ENCODE measurements around the gene ZGRF1. TPM values are rescaled to one million over a fixed set of nuclear protein-coding genes. Genes with fewer than 3 reads are reported as not detected.

ZGRF1 gene
- total and polyA plus RNA-seq, 2 experiments from 2014 or later = 3.1 to 5.3 TPM

DNA sequence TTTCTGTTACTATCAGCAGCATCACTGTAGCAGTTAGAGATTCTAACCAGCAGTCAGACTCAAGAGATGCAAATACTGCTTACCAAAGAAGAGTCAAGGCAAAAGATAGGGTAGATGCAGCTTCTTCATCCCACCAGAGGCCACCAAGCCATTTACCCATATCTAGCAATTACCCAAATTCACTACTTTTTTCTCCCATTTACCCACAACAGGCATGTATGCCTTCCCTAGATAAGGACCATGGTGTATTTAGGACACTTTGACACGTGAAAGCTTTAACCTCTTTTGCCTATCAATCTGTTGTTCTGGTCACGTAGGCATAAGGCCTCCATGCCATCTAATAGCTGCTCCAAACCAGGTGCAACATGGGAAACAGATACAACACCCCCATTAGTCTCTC is 5.8 kb upstream of the ZGRF1 start:
- 74 to 82% methylated on average over 2 of the region's 2 CpGs for WGBS, 2 experiments (ENCODE audit: low coverage in 1 of 2, low lambda C conversion rate in 2 of 2, missing lambda C conversion rate in 2 of 2)
- H2AFZ ChIP-seq = no peak overlapping the region
- no peaks in the 10 kb centered on the region for H4K20me1 ChIP-seq (ENCODE audit: insufficient read depth)
- no peaks in the 10 kb centered on the region for H3K9me3 ChIP-seq (ENCODE audit: low read depth)
- peaks cover 60% of the 10 kb centered on the region for H3K79me2 ChIP-seq (ENCODE audit: insufficient read depth)
- H3K9ac ChIP-seq = no peak overlapping the region
- no peaks in the 10 kb centered on the region for H3K9me2 ChIP-seq (ENCODE audit: insufficient read depth)
- 0 out of 2 replicates have a peak, but pooled peaks cover 2% of the 10 kb centered on the region for H3F3A ChIP-seq (ENCODE audit: insufficient read depth)
- H3K36me3 ChIP-seq (ENCODE audit: low read depth) = peaks cover 22% of the 10 kb centered on the region
- no peaks in the 10 kb centered on the region for H3K27me3 ChIP-seq (replicated peaks; ENCODE audit: insufficient read depth)
- in situ Hi-C loops (cut with MboI) = loop anchor here (10.0 kb wide), 1 partner anchor 292 kb away; no protein-coding TSS in a partner anchor
- H3K27ac ChIP-seq = no peak overlapping the region
- DNase-seq = no peak
- H3K4me2 ChIP-seq (ENCODE audit: unreplicated experiment) = no peak overlapping the region
- peaks cover 10% of the 10 kb centered on the region; the same call in 1 of the 2 replicates for H3K4me1 ChIP-seq (ENCODE audit: insufficient read depth)
- TF ChIP-seq EZH2phosphoT487 (IDR thresholded peaks at IDR 0.05; ENCODE audit: insufficient read depth, low read depth) = no peak
- TF ChIP-seq EZH2 (IDR thresholded peaks at IDR 0.05; ENCODE audit: insufficient read depth, poor library complexity, severe bottlenecking) = no peak
- H3K4me3 ChIP-seq = no peak overlapping the region

DNA sequence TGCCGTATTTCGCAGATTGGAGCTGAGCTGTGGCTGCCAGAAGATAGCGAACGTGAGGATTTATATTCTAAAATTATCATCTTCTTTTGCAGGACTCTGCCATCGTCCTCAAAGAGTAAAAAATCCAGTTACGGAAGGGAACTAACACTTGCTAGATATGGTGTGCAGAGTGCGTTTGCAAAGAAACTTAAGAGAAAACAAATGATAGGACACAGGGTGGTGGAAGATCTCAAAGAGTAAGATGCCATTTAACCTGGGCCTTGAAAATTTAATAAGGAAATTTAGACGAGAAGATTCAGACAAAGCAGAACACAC is 800 bp upstream of the ZGRF1 start:
- Histone ChIP-seq H3F3A (ENCODE audit: insufficient read depth) (0 out of 2 replicates have a peak, but pooled peaks cover 4% of the 10 kb centered on the region), H3K36me3 (ENCODE audit: low read depth) (no peaks in the 10 kb centered on the region), H3K9ac (peak overlapping the region; percentile 94), H2AFZ (peak overlapping the region; percentile 92), H3K27ac (peak overlapping the region; percentile 93), H3K27me3 (replicated peaks; ENCODE audit: insufficient read depth) (no peaks in the 10 kb centered on the region), H3K9me2 (ENCODE audit: insufficient read depth) (no peaks in the 10 kb centered on the region), H3K4me2 (ENCODE audit: unreplicated experiment) (peak overlapping the region; percentile 79), H3K79me2 (ENCODE audit: insufficient read depth) (peaks cover 71% of the 10 kb centered on the region), H3K4me3 (peak overlapping the region; percentile 97), H3K4me1 (ENCODE audit: insufficient read depth) (peaks cover 17% of the 10 kb centered on the region), H3K9me3 (ENCODE audit: low read depth) (no peaks in the 10 kb centered on the region), H4K20me1 (ENCODE audit: insufficient read depth) (no peaks in the 10 kb centered on the region)
- in situ Hi-C loops (cut with MboI) = loop anchor here (10.0 kb wide), 1 partner anchor 117 kb away; no protein-coding TSS in a partner anchor
- 1% methylated on average over 8 of the region's 8 CpGs for WGBS, 2 experiments (ENCODE audit: low coverage in 1 of 2, low lambda C conversion rate in 2 of 2, missing lambda C conversion rate in 2 of 2)
- DNase-seq = no peak
- TF ChIP-seq EZH2 (IDR thresholded peaks at IDR 0.05; ENCODE audit: insufficient read depth, poor library complexity, severe bottlenecking) = no peak
- no peak for TF ChIP-seq EZH2phosphoT487 (IDR thresholded peaks at IDR 0.05; ENCODE audit: insufficient read depth, low read depth)

GRCh38 chr4:112633477-112634235 is 3.1 kb downstream of the ZGRF1 start:
- peak overlapping the region; percentile 62 for H3K9ac ChIP-seq
- peaks cover 33% of the 10 kb centered on the region for H3K79me2 ChIP-seq (ENCODE audit: insufficient read depth)
- H3K4me3 ChIP-seq = peak overlapping the region; percentile 54
- no peaks in the 10 kb centered on the region for H3K36me3 ChIP-seq (ENCODE audit: low read depth)
- in situ Hi-C loops (cut with MboI) = loop anchor here (10.0 kb wide), 1 partner anchor 121 kb away; no protein-coding TSS in a partner anchor
- H3K27me3 ChIP-seq (replicated peaks; ENCODE audit: insufficient read depth) = no peaks in the 10 kb centered on the region
- 27 to 30% methylated on average over 4 of the region's 4 CpGs for WGBS, 2 experiments (ENCODE audit: low coverage in 1 of 2, low lambda C conversion rate in 2 of 2, missing lambda C conversion rate in 2 of 2)
- 0 out of 2 replicates have a peak, but pooled peaks cover 4% of the 10 kb centered on the region for H3F3A ChIP-seq (ENCODE audit: insufficient read depth)
- peak; percentile 72 for DNase-seq
- H3K9me3 ChIP-seq (ENCODE audit: low read depth) = no peaks in the 10 kb centered on the region
- H2AFZ ChIP-seq = peak overlapping the region; percentile 92
- H3K27ac ChIP-seq = peak overlapping the region; percentile 38
- no peaks in the 10 kb centered on the region for H3K9me2 ChIP-seq (ENCODE audit: insufficient read depth)
- peak overlapping the region; percentile 69 for H3K4me2 ChIP-seq (ENCODE audit: unreplicated experiment)
- TF ChIP-seq EZH2phosphoT487 (IDR thresholded peaks at IDR 0.05; ENCODE audit: insufficient read depth, low read depth) (no peak), EZH2 (IDR thresholded peaks at IDR 0.05; ENCODE audit: insufficient read depth, poor library complexity, severe bottlenecking) (no peak)
- peaks cover 15% of the 10 kb centered on the region for H3K4me1 ChIP-seq (ENCODE audit: insufficient read depth)
- H4K20me1 ChIP-seq (ENCODE audit: insufficient read depth) = no peaks in the 10 kb centered on the region

- H3K27me3 ChIP-seq (replicated peaks; ENCODE audit: insufficient read depth) = no peaks in the 10 kb centered on the region
- no peak overlapping the region for H3K9ac ChIP-seq
- H2AFZ ChIP-seq = no peak overlapping the region
- no peaks in the 10 kb centered on the region for H3K4me1 ChIP-seq (ENCODE audit: insufficient read depth)
- H3K36me3 ChIP-seq (ENCODE audit: low read depth) = no peaks in the 10 kb centered on the region
- H3K27ac ChIP-seq = no peak overlapping the region
- H3K9me3 ChIP-seq (ENCODE audit: low read depth) = no peaks in the 10 kb centered on the region
- no peak for TF ChIP-seq EZH2 (IDR thresholded peaks at IDR 0.05; ENCODE audit: insufficient read depth, poor library complexity, severe bottlenecking)
- no peak for TF ChIP-seq EZH2phosphoT487 (IDR thresholded peaks at IDR 0.05; ENCODE audit: insufficient read depth, low read depth)
- H3K9me2 ChIP-seq (ENCODE audit: insufficient read depth) = no peaks in the 10 kb centered on the region
- no peaks in the 10 kb centered on the region for H3F3A ChIP-seq (ENCODE audit: insufficient read depth)
- 63 to 64% methylated on average over 4 of the region's 4 CpGs for WGBS, 2 experiments (ENCODE audit: low coverage in 1 of 2, low lambda C conversion rate in 2 of 2, missing lambda C conversion rate in 2 of 2)
- no peak overlapping the region for H3K4me3 ChIP-seq
- DNase-seq = no peak
- no peaks in the 10 kb centered on the region for H4K20me1 ChIP-seq (ENCODE audit: insufficient read depth)
- in situ Hi-C loops (cut with MboI) = no loop called here
- no peak overlapping the region for H3K4me2 ChIP-seq (ENCODE audit: unreplicated experiment)
- H3K79me2 ChIP-seq (ENCODE audit: insufficient read depth) = no peaks in the 10 kb centered on the region
These were observed 10.5 kb downstream of the ZGRF1 start for GRCh38 chr4:112626228-112626627.
